HG03469 (cell line): ENCODE measurements around the gene RFXAP.

ENCODE experiments used
- ATAC-seq: cut with Tn5 transposase; IDR thresholded peaks from one replicate; pipeline ENCODE4 v1.9.1; 2021; ENCODE audit warnings: mild to moderate bottlenecking, moderate library complexity, moderate number of reproducible peaks; ENCODE audit not compliant: unreplicated experiment

Gene RFXAP

GRCh38 chr13:36815062-36815461 is 4.0 kb upstream of the RFXAP start:
- no peak for ATAC-seq

DNA sequence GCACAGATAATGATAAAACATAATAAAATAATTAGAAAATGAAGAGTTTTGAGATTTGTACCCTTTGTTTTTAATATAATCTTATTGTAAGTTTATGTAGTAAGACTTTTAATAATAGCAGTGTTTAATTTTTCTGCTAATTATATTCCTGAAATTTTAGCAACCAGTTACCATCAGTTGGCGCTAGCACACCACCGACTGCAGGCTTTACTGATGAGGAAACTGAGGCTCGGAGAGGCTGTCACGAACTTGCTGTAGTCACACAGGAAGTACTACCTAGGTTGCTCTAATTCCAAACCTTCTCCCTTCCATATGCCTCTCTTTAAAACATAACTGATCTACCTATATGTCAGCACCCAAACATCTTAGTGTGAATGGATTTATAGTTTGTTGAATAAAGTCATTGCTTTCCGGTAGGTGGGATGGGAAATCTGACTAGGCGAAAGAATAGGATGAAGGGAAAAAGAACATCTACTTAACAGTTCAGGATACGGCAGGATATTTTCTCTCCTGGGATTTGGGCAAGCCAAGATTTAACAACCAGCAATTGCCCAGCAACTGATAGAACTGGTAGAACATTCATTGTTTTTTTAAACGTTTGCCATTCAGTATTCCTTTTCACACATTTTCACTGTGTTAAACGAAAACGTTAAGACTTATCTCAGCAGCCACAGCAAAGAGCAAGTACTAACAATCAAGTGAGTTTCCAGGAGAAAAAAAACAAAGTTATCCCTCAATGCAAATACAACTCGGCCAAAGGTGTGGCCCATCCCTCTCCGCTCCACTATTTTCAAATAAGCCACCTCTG is 822 bp upstream of the RFXAP start:
- ATAC-seq = no peak

DNA sequence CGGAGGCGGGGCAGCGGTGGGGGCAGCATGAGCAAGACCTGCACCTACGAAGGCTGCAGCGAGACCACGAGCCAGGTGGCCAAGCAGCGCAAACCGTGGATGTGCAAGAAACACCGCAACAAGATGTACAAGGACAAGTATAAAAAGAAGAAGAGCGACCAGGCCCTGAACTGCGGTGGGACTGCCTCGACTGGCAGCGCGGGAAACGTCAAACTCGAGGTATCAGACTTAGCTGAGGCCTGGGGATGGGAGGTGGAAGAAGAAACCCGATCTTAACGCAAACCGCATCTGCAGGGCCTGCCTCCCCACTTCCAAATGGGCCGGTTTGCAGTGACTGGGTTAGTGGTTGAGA is 693 bp downstream of the RFXAP start:
- peak; percentile 3 for ATAC-seq

GRCh38 chr13:36820222-36820621 is 1.2 kb downstream of the RFXAP start:
- ATAC-seq = peak; percentile 33

GRCh38 chr13:36822785-36823184 is 3.8 kb downstream of the RFXAP start:
- ATAC-seq = no peak

DNA sequence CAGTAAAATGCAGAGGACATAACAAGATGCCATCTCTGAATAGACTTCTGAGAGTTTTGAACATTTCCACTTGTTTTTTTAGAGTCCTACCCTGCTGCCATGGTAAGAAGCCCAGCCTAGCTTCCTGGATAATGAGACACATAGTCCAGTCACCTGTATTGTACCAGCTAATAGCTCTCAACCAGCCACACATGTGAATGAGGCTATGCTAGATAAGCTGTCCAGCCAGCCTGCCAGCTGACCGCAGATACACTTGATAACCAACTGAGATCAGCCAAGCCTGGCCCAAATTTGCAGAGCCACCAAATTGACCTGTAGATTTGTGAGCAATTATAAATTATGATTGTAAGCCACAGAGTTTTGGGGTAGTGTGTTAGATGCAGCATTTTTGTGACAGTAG is 10.7 kb downstream of the RFXAP start:
- no peak for ATAC-seq

- ATAC-seq = no peak
Measured at GRCh38 chr13:36831291-36831690, 12.3 kb downstream of the RFXAP start.

GRCh38 chr13:36834299-36834698 is 15.3 kb downstream of the RFXAP start:
- ATAC-seq = no peak

DNA sequence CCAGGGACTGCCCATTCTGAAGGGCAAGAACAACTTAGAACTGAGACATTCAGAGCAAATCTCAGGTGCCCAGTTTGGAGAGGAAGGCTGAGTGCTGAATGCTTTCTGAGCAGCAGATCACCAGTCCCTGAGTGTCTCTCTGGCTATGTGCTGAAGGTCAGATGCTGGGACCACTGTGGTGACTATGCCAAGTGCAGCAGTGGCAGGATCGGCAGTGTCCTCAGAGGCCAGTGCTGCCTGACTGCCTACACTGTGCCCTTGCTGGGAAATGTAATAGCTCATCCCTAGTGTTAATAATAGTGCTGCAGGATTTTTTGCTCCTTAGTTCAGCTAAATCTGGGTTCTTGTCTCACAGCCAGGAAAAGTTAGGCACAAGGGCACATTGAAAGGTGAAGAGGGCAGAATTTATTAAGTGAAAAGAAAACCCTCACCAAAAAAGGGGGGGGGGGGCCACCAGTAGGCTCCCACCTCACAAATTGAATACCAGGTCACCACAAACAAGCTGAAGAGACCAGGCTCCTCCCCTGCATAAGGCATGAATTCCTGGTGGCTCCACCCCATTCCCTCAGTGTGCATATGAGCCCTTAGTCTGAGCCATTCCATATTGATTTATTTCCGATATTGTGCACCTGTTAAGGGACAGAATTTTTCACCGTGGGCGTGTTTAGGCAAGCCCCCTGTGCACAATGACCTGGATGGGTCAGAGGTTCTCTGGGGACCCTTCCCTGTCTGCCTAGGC is 18.5 kb downstream of the RFXAP start:
- ATAC-seq = no peak

GRCh38 chr13:36839281-36839680 is 20.3 kb downstream of the RFXAP start:
- ATAC-seq = no peak

DNA sequence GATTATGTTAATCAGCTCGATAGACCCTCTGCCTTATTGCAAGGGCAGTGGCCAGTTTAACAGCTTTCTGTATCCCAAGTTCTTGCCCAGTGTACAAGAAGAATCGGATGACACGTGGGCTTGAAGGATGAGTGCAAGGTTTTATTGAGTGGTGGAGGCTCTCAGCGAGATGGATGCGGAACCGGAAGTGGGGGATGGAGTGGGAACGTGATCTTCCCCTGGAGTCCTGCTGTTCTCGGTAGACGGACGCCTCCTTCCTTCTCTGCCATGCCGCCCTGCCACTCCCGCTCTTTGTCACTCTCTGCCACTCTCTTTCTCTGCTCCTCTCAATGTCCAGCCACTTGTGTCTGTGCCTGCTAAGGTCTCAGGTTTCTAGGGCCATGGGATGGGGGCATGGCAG is 21.0 kb downstream of the RFXAP start:
- no peak for ATAC-seq

- no peak for ATAC-seq
Measured at GRCh38 chr13:36840718-36841250, 21.8 kb downstream of the RFXAP start.

DNA sequence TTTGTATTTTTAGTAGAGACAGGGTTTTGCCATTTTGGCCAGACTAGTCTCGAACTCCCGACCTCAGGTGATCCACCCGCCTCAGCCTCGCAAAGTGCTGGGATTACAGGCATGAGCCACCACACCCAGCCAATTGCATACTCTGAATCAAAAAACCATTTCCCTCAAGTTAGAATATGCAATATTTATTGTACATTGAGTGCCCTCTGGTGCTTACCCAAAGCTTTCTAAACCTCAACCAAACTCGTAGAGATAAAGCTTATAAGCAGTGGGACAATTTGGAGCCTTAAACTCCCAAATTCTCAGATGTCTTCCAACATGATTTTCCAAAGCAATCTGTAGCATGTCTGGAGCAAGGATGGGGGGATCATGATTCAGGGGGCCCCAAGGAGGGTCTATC is 22.4 kb downstream of the RFXAP start:
- ATAC-seq = no peak

DNA sequence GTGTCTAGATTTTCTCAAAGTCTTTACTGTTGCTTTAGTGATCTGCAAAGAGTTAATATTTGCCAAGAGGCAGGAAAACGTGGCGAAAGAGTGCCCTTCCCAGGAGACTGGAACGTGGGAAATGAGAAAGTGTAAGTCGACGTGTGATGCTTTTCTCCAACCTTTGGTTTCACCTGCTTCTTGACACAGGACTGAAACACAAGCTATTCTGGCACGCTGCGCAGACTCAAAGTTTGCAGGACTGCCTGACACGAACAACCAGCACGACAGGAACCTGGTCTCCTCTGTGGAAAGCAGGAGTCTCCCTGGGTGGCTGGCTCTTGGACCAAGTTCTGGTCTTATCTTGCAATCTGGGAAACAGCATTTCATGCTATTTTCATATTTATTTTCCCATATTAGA is 28.6 kb downstream of the RFXAP start:
- no peak for ATAC-seq

DNA sequence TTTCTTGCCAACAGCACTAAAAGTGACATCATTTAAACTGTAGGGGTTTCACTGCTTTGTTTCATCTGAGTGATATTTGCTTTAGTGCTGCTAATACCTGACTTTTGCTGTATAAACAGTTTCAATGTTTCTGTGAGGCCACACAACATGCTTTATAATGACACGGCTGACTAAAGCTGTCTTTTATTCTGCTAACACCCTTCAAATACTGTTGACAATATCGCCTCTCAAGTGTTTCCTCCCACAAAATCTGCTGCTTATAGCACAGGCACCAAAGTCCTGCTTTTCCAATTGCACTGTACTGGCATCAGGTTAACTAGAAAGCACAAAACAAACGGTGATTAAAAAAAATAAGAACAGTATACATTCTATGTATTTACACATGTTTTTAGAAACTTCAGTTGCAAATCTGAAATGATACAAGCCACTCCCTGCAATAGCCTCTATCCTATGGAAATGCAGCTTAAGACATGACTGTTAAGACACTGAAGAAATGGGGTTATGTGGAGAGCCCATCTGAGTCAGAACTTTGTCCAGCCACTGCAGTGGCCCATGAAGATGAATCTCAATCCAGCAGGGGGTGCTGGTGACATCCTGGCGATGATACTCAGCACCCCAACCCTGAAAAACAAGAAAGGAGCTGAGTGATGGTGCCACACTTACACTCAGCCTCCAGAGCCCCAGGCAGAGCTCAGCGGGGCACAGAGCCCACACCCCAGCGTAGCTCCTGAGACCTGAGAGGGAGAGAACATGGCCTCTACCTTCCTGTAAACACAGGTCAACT is 29.4 kb downstream of the RFXAP start:
- ATAC-seq = peak; percentile 47

DNA sequence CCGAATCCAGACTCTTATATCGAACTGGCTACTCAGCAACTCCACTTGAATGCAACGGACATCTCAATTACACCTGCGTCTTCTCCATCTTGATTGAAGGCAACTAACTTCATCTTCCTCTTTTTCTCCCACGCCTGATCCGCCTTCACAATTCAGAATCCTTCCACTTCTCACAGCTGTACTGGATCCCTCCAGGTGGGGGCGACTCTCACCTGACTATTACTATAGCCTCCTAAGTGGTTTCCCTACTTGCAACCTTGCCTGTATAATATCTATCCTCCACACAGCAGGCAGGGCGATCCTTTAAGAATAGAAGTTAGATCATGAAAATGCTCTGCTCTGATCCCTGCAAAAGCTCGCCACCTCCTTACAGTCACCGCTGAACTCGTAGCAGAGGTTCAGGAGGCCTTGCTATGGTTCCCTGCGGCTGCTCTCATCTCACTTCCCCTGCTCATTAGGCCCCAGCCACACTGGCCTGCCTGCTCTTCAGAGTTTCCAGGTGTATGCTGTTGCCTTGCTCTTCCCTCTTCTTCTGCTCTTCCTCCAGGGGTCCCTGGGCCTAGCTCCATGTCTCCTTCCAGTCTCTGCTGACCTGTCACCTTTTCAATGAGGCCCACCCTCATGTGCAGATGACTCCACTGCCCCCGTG is 31.9 kb downstream of the RFXAP start:
- ATAC-seq = no peak

- ATAC-seq = no peak
Measured at GRCh38 chr13:36857253-36857652, 38.2 kb downstream of the RFXAP start.

DNA sequence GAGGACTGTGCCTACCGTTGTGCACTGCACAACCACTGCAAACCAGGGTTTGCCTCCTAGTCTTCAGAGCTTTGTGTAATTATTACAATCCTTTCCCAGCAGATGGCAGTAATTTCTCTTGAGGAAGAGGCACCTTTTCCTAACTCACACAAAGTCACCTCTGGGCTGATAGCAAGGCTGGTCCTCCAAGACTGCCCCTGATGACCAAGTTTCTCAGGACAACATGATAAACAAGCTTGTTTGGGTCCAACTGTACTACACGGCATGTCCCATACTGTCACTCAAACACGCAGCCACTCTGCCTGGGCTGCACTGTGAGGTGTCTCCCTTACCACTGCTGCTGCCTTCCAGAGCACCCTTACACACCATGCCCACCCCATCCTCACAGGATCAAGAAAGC is 39.3 kb downstream of the RFXAP start:
- ATAC-seq = peak; percentile 85

DNA sequence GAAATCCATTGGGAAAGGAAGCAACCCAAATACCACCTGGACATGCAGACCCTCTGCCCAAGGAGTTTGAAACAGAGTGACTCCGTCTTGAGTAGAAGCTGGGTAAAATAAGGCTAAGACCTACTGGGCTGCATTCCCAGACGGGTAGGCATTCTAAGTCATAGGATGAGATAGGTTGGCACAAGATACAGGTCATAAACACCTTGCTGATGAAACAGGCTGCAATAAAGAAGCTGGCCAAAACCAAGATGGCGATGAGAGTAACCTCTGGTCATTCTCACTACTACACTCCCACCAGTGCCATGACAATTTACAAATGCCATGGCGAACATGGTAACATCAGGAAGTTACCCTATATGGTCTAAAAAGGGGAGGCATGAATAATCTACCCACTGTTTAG is 40.2 kb downstream of the RFXAP start:
- no peak for ATAC-seq

DNA sequence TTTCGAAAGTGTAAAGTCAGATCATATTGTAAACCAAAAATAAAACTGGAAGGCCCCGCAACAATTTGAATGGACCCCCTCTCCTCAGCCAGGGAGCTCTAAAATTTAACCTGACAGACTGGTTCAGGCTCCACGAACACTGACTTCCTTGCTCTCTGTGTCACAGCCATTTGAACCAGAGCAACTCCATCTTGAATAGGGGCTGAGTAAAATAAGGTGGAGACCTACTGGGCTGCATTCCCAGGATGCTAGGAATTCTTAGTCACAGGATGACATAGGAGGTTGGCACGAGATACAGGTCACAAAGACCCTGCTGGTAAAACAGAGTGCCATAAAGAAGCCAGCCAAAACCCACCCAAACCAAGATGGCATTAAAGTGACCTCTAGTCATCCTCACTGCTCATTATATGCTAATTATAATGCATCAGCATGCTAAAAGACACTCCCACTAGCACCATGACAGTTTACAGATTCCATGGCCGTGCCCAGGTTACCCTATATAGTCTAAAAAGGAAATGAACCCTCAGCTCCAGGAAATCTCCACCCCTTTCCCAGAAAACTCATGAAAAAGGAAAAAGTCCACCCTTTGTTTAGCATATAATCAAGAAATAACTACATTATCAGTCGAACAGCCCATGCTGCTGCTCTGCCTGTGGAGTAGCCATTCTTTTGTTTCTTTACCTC is 43.1 kb downstream of the RFXAP start:
- ATAC-seq = no peak
